GM18873 (cell line): ENCODE data around the gene GPR150.

Experiments
- ATAC-seq: cut with Tn5 transposase; IDR thresholded peaks from one replicate; pipeline ENCODE4 v1.9.1; 2021; ENCODE audit warnings: mild to moderate bottlenecking, moderate library complexity, moderate number of reproducible peaks; ENCODE audit not compliant: unreplicated experiment, low FRiP score

The GPR150 gene

DNA sequence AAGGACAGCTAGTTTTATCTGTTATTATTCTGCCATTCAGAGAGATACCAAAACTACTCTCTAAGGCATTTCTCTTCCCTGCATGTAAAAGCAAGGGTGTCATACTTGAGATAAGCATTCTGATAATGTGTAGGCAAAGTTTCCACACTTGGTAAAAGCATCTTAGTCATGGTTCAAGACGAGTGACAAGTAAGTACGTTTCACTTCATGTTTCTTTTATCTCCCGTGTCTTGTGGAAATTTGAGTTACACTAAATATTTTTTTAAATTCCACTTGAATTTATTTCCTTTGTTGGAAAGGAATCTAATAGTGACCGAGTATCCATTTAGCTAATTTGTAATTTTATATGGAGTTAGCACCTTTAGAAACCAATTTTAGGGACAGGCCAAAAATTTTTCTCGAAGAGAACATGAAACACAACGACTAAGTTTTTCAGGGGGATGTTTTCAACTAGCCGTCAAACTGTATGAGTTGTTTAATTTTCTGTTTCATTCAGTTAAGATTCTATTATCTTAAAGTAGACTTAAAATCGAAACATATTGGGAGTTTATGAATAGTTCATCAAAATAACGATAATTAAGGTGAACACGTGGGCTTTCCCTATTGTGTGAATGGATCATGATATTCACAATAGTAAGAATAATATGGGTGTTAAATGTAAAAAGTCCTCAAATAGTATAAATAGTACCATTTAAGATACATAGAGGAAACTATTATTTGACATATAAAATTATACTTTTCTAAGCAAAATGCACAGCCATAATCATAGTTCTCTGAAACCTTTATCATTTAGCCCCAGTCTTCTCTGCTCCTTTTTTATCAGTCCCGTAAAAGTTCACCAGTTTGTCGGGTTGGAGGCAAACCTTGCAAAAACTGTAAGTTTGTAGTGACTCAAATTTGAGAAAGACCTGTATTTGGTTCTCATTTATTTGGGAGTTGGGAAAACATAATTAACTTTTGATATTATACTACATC lies 28.3 kb downstream of the GPR150 start:
- no peak for ATAC-seq

DNA sequence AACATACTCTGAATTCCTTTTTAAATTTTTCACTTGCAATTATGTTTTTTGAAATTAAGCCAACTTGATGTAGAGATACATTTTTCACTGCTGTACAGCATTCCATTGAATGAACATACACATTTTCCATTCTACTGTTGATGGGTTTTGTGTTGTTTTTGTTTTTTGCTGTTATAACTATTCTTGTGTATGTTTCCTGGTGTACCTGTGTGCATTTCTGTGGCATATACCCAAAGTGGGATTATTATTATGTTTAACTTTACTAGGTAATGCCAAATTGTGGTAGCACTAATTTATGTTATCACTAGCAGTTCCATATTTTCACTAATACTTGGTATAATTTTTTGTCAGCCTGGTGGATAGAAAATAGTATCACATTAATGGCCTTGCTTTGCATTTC lies 29.4 kb downstream of the GPR150 start:
- ATAC-seq: no peak

DNA sequence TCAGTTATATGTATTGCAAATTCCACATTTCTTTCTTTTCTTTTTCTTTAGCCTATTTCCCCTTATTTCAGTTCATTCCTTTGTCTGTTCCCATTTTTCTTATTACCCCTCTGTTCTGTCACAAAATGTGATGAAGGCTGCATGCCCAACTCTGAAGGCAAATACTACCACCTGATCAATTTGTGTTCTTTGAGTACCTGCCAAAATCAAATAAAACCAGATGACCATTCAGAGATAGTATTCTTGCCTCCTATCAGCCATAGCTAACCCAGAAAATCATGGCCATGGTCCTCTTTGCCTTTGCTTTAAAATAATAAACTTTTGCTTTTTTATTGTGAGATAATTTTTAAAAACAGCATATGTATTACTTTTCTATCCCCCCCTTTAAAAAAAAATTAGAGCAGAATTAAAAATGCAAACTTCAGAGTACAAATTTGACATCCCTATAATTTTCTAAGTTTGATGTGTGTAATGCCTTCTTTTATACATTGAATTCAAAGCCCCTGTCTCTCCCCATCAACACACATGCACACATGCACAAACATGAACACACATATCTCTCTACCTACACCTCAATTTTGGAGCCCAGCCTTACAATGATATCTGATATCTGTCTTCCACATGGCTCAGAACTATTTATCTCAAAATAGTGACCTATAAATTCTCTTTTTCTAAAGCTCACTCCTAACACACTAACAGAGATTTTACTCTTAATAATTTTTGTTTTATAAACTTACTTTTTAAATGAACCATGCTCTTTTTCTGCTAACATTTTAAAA lies 30.1 kb downstream of the GPR150 start:
- ATAC-seq: no peak

DNA sequence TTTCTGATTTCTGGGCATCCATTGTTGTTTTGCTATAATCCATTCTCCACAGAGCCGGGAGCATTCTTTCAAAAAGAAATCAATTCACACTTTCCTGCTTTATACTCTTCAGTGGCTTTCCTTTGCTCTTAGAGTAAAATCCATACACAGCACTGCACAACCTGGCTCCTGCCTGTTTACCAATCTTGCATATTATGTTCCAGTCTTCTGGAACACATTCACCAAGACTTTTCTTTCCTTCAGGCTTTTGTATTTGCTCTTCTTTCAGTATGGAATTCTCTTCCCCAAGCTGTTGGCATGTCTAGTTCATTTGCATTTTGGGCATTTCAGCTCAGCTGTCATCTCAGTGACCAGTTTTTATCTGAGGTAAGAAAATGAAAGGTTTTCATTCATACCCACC lies 33.0 kb downstream of the GPR150 start:
- no peak for ATAC-seq

DNA sequence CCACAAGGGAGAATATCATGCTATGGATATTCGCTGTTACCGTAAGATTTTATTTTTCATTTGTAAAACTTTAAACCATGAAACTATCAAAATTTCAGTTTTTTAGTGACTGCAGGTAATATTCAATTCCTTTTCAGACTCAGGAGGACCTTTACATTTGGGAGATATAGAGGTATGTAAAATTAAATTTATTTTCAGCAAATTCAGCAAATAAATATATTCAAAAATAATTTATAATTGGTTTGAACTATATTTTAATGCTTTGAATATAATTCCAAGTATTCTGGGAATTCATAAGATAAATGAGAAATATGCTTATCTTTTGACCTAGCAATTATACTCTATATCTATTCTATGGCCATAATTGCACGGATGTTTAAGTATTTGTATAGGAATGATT lies 34.3 kb downstream of the GPR150 start:
- no peak for ATAC-seq

DNA sequence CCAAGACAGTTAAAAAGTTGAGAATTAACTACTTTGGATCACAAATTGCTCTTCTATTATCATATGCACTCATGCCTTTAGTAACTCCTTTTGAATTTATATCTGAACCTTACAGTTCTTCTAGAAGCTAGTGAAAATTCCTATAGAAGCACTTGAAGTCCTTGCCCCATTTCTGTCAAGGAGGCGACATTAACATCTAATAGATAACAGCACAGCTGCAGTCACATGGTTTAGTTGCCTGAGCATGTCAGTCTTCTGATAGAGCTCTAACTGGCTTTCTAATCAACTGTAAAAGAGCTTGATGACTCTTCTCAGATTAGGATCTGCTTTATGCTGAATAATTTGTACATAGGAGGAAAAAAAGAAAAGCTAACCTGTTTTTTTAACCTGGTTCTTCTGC lies 35.7 kb downstream of the GPR150 start:
- ATAC-seq: no peak

DNA sequence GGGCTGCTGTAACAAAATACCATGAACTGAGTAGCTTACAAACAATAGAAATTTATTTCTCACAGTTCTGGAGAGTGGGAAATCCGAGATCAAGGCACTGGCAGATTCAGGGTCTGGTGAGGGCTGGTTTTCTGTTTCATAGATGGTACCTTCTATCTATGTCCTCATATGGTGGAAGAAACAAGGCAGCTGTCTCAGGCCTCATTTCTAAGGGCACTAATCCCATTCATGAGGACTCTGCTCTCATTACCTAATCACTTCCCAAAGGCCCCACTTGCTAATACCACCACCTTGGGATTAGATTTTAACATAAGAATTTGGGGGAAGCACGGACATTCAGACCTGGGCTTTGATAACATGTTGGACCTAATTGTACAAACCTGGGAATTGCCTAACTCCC lies 40.2 kb downstream of the GPR150 start:
- ATAC-seq: no peak

DNA sequence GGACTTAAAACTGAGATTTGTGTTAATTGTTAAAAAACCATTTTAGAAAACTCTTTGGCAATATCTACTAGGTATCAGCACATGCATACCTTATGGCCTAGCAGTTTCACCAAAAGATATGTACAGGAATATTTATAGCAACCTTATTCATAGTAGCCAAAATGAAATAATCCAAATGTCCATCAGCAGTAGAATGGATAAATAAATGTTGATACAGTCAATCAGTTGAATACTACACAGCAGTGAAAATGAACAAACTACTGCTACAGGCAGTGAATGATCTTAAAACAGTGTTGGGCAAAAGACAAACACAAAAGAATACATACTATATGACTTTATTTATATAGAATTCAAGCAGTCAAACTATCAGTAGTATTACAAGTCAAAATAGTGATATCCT lies 43.1 kb downstream of the GPR150 start:
- no peak for ATAC-seq

DNA sequence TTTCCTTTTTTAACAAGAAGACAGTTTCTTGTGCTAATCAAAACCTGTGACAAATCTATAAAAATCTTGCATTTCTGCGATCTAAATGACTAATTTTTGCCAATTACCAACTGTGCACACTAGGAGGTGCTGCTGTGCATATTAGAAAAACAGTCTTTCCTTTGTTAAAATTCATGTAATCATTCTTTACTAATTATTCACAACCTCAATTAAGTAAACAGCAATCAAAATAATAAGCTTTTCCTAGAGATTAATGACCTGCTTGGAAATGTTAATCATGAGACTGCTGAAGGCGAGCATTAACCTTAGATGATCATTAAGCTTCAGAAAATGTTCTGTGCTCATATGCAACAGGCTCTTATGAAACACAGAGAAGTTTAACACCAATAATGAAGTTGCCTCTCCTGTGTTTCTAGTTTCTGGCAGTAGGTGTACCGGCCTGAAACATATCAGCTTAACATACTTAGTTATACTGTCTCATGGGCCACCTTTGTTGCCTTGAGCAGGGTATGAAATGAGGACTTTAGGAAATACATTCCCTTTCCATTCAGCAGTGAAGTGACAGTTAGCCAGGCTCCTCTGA lies 44.4 kb downstream of the GPR150 start:
- no peak for ATAC-seq

DNA sequence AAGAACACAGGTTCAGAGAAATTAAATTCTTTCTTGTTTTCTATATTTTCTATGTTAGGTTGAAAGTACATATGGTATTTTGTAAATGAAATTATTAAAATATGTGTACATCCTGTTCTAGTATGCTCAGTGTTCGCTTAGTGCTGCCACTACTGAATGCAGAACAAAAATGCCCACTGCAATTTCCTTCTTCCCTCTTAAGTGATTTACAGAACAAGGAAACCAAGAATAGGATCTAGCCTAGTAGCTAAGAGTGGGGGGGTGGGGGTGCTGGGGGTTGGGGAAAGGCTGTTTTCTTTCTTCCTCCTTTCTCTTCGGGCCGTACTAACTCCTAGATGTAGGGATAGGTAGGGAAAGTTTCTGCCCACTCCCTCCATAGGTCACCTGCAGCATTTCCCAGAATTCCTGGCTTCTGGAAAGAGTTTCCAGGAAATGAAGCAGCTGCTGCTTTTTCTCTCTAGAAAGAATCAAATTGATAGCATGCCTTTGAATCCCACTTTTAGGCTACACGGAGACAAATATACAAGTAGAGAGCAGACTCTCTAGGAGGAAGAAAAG lies 47.3 kb downstream of the GPR150 start:
- no peak for ATAC-seq

DNA sequence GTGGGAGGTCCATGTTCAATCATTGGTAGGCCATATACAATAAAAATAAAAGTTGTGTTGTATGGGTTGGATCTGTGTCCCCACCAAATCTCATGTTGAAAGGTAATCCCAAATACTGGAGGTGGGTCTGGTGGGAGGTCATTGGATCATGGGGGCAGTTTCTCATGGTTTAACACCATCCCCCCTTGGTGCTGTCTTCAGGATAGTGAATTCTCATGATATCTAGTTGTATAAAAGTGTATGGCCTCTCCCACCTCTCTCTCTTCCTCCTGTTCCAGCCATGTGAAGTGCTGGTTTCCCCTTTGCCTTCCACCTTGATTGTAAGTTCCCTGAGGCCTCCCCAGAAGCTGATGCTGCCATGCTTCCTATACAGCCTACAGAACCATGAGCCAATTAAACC lies 47.8 kb downstream of the GPR150 start:
- ATAC-seq: no peak

DNA sequence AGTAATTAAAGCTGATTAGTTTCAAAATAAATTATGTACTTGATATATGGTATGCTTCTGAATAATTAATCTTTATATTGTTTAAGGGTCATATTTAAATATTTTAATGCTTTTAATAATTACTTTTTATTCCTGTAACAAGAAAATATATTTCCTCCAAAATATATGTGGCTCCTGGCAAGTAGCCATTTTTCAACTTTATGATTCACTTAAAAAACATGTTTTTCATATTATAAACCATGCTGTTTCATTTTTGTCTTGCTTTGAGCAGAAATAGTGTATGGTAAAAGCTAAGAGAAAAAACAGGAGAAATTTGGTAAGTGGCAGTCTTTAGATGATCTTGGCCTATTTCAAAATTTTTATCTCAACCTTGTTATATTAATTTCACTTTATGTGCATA lies 48.3 kb downstream of the GPR150 start:
- ATAC-seq: no peak

DNA sequence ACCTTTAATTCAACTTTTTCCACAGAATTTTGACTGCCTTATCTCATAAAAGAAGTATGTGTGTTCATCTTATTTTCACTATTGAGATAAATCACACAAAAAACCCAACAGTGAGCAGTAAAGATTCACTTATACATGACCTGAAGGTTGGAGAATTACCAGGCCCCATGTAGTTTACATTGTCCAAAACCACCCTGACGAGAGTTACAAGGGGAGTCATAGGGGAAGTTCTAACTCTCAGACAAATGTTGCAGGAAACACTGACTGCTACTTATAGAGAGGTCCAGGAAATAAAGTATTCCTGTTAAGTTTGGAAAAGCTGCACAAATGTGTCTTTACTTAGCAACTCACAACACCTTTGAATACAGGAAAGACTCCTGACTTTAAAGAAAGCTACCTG lies 48.8 kb downstream of the GPR150 start:
- no peak for ATAC-seq

DNA sequence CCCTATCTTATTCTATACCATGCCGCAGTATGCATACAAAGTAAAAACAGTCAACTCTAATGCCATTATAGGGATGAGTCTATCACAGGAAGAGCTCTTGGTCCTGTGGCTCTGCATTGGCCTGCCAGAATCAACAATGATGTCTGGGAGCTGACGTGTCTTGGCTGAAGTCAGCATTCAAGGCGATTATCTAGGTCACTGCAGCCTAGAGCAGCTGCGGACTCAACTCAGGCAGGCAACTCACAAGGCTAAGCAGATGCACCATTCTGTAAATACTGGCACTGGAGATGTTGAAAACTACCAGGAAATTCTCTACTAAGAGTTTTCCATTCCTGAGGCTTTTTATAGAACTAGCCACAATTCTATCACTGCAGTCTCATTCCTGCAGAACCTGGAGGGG lies 49.7 kb downstream of the GPR150 start:
- ATAC-seq: no peak

DNA sequence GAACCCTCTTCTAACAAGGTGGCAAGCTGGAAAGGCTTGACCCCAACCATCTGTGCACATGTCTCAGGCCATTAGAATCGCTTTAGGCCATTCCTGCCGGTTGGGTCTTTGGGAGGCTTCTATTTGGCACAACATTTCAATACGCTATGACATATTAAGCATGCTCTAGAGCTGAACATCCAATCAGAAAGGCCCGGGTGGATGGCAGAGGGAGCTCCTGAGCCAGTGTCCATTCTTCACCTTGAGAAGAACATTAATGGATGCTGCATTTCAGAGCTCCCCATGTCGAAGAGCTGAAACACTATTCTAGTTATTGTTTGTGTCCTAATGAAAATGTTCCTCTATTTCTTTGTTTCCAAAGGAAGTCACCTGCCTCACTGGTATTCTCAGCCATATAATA lies 50.1 kb downstream of the GPR150 start:
- ATAC-seq: no peak

DNA sequence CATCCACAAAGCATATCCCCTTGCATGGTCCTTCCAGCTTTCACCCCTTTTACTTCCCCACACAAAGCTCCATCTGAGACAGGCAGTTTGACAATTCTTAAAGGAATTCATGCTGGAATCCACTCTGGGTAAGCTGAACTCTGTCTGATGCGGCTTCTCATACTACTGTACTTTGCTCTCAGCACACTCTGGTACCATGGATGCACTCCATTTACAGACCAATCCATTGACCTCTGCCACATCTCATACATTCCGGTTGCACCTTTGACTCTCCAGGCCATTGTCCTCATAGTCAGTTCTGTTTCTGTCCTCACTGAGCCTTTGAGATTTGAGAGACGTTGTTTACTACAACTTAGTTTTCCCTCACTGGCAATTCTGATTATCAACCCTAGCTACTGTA lies 50.7 kb downstream of the GPR150 start:
- no peak for ATAC-seq
